Breast epithelium (tissue), 4 donors: ENCODE measurements around the gene REXO4. TPM values are rescaled to one million over a fixed set of nuclear protein-coding genes. Genes with fewer than 3 reads are reported as not detected.

Experiments
- DNase-seq, 2 donors: peaks; one replicate each; pipeline ENCODE4 v3.0.0-alpha.2; 2019; ENCODE audit warnings: low spot score in 2 of 2
- H3K27ac ChIP-seq, 2 donors: fragments of 200-600 bp; sonication (generic) in 1 of 2; one replicate each; pipeline ENCODE4 v1.5.1; 2016 to 2019; ENCODE audit warnings: mild to moderate bottlenecking in 1 of 2
- H3K27me3 ChIP-seq, 2 donors: fragments of 200-600 bp; sonication (generic) in 1 of 2; one replicate each; pipeline versions ENCODE4 v1.5.1 to v1.6.0; 2017 to 2019; ENCODE audit warnings: control low read depth in 1 of 2, mild to moderate bottlenecking in 1 of 2
- H3K36me3 ChIP-seq: fragments of 200-600 bp; one replicate; pipeline ENCODE4 v1.5.1; 2019
- H3K4me1 ChIP-seq, 2 donors: fragments of 200-600 bp; sonication (generic); one replicate each; pipeline ENCODE4 v1.5.1; 2016 to 2019; ENCODE audit warnings: control low read depth in 1 of 2
- H3K4me3 ChIP-seq, 3 donors: fragments of 200-600 bp; sonication (generic); 1 replicate in 2 of 3; 2 replicates in 1 of 3; pipeline ENCODE4 v1.5.1; 2016 to 2019; ENCODE audit warnings: mild to moderate bottlenecking in 3 of 3, moderate library complexity in 2 of 3
- H3K9me3 ChIP-seq, 2 donors: fragments of 200-600 bp; sonication (generic) in 1 of 2; one replicate each; pipeline ENCODE4 v1.5.1; 2016 to 2019; ENCODE audit warnings: control low read depth in 1 of 2
- CTCF ChIP-seq, 3 donors: fragments of 450-650 bp; IDR thresholded peaks; one replicate each; pipeline ENCODE4 v1.5.1; 2016 to 2017; ENCODE audit warnings: antibody characterized with exemption in 3 of 3, mild to moderate bottlenecking in 3 of 3, moderate library complexity in 3 of 3
- POLR2A ChIP-seq: fragments of 450-650 bp; IDR thresholded peaks from one replicate; pipeline ENCODE4 v1.6.1; 2016; ENCODE audit warnings: antibody characterized with exemption, mild to moderate bottlenecking, moderate library complexity
- POLR2AphosphoS5 ChIP-seq, 3 donors: sonication (generic); formaldehyde crosslinking; IDR thresholded peaks; one replicate each; pipeline ENCODE4 v1.6.1; 2017; ENCODE audit warnings: antibody characterized with exemption in 3 of 3
- intact Hi-C: fragments of 100-400 bp; cut with DNase I; formaldehyde crosslinking; loops from one replicate; pipeline ENCODE4 v1.15.1; 2023; ENCODE audit warnings: low total_unique reads
- total RNA-seq, 3 donors: library from RNA; depleted of rRNA; stranded (reverse); fragments of >200 nt; gene quantifications; one replicate each; pipeline ENCODE4 v1.1.0, GENCODE V29; 2016

Gene REXO4
- total RNA-seq, 3 donors from 2014 or later, result 14.2 to 20.5 (median 18.7) TPM

GRCh38 chr9:133401588-133401987 lies 16.2 kb downstream of the REXO4 start:
- H3K27me3 ChIP-seq, result no peaks in the 10 kb centered on the region
- no peak overlapping the region for H3K4me3 ChIP-seq
- no peak for DNase-seq
- intact Hi-C loops, result loop anchor here (10.0 kb wide), 1 partner anchor 83 kb away; no protein-coding TSS in a partner anchor
- H3K4me1 ChIP-seq, result no peaks in the 10 kb centered on the region
- no peaks in the 10 kb centered on the region for H3K36me3 ChIP-seq
- H3K27ac ChIP-seq, result no peak overlapping the region
- no peak for TF ChIP-seq POLR2AphosphoS5 (IDR thresholded peaks at IDR 0.05)
- no peaks in the 10 kb centered on the region for H3K9me3 ChIP-seq

- Histone ChIP-seq H3K36me3 (no peaks in the 10 kb centered on the region), H3K9me3 (no peaks in the 10 kb centered on the region), H3K27me3 (peaks cover 0 to 2% of the 10 kb centered on the region in 2 donors), H3K27ac (no peak overlapping the region), H3K4me3 (no peak overlapping the region), H3K4me1 (no peaks in the 10 kb centered on the region)
- no peak for TF ChIP-seq POLR2AphosphoS5 (IDR thresholded peaks at IDR 0.05)
- TF ChIP-seq POLR2A, result no peak
- no peak for TF ChIP-seq CTCF (IDR thresholded peaks at IDR 0.05)
- no peak for DNase-seq
- intact Hi-C loops, result loop anchor here (10.0 kb wide), 1 partner anchor 85 kb away; no protein-coding TSS in a partner anchor
Observed at GRCh38 chr9:133400292-133400691, 17.5 kb downstream of the REXO4 start.

- Histone ChIP-seq H3K9me3 (no peaks in the 10 kb centered on the region), H3K27me3 (peaks cover 0 to 17% of the 10 kb centered on the region in 2 donors), H3K4me1 (no peaks in the 10 kb centered on the region), H3K36me3 (no peaks in the 10 kb centered on the region), H3K27ac (no peak overlapping the region), H3K4me3 (no peak overlapping the region)
- no peak for DNase-seq
- TF ChIP-seq CTCF (IDR thresholded peaks at IDR 0.05) (no peak), POLR2A (no peak)
- intact Hi-C loops, result loop anchor here (10.0 kb wide), 1 partner anchor 467 kb away; no protein-coding TSS in a partner anchor
Observed at GRCh38 chr9:133397895-133398294, 19.9 kb downstream of the REXO4 start.

GRCh38 chr9:133397370-133397769 lies 20.4 kb downstream of the REXO4 start:
- Histone ChIP-seq H3K9me3 (no peaks in the 10 kb centered on the region), H3K4me3 (no peak overlapping the region)
- intact Hi-C loops, result loop anchor here (10.0 kb wide), 1 partner anchor 467 kb away; no protein-coding TSS in a partner anchor

GRCh38 chr9:133396952-133397351 lies 20.9 kb downstream of the REXO4 start:
- H3K4me1 ChIP-seq, result no peaks in the 10 kb centered on the region
- no peak overlapping the region for H3K4me3 ChIP-seq
- no peak for DNase-seq
- H3K27ac ChIP-seq, result no peak overlapping the region
- peaks cover 0 to 17% of the 10 kb centered on the region in 2 donors for H3K27me3 ChIP-seq
- H3K36me3 ChIP-seq, result no peaks in the 10 kb centered on the region
- no peaks in the 10 kb centered on the region for H3K9me3 ChIP-seq
- TF ChIP-seq POLR2AphosphoS5 (IDR thresholded peaks at IDR 0.05) (no peak), CTCF (IDR thresholded peaks at IDR 0.05) (no peak), POLR2A (no peak)
- intact Hi-C loops, result loop anchor here (10.0 kb wide), 1 partner anchor 468 kb away; no protein-coding TSS in a partner anchor

More at GRCh38 chr9:133397370-133397769, 20.4 kb downstream of the REXO4 start:
- TF ChIP-seq CTCF (IDR thresholded peaks at IDR 0.05) (no peak), POLR2AphosphoS5 (IDR thresholded peaks at IDR 0.05) (no peak), POLR2A (no peak)
- Histone ChIP-seq H3K27me3 (peaks cover 0 to 17% of the 10 kb centered on the region in 2 donors), H3K4me1 (no peaks in the 10 kb centered on the region), H3K36me3 (no peaks in the 10 kb centered on the region), H3K27ac (no peak overlapping the region)
- DNase-seq, result no peak
